Endothelial cell of umbilical vein (primary cell): Measurements from ENCODE around the gene ZSCAN2. TPM values are rescaled to one million over a fixed set of nuclear protein-coding genes. Genes with fewer than 3 reads are reported as not detected.

Experiments
- BruUV-seq: library from RNA; stranded (reverse); fragments of 400-500 nt; replicated peaks from 2 replicates; lab custom pipeline; 2021; lab: Mats Ljungman, UMichigan
- CTCF ChIA-PET: fragments of 300-600, 350-600 bp; sonication (Branson Sonifier 250); formaldehyde crosslinking; loops from one replicate; lab custom pipeline; 2021; ENCODE audit warnings: antibody characterized with exemption, inconsistent platforms; lab: Charles Lee
- POLR2A ChIA-PET: fragments of 300-600, 350-600 bp; sonication (Branson Sonifier 250); formaldehyde crosslinking; loops from one replicate; lab custom pipeline; 2021; ENCODE audit warnings: antibody characterized with exemption, inconsistent platforms; lab: Charles Lee
- DNase-seq: peaks from one replicate; pipeline ENCODE4 v3.0.0-alpha.2; 2011; ENCODE audit warnings: low read depth, low spot score
- FAIRE-seq: peaks from 2 replicates; lab custom pipeline; 2011; peaks lifted over from hg19 to GRCh38; lab: Jason Lieb, UNC
- H2AFZ ChIP-seq: 2 replicates; pipeline ENCODE4 v1.6.0; 2012; ENCODE audit warnings: low read depth, low read length, control low read depth, inconsistent platforms
- H3K27ac ChIP-seq: 2 replicates; pipeline ENCODE4 v1.5.1; 2011; ENCODE audit warnings: low read depth, mild to moderate bottlenecking, control low read depth, low read length, moderate library complexity; ENCODE audit not compliant: insufficient read depth
- H3K27me3 ChIP-seq, 2 experiments: 2 replicates each; pipeline versions ENCODE4 v1.6.0 to v1.6.1; 2011; ENCODE audit warnings: low read length in 2 of 2, mixed read lengths in 1 of 2; ENCODE audit not compliant: control insufficient read depth in 2 of 2, insufficient read depth in 2 of 2
- H3K36me3 ChIP-seq, 2 experiments: 2 replicates in 1 of 2; 3 replicates in 1 of 2; pipeline ENCODE4 v1.5.1; 2011; ENCODE audit warnings: low read length in 2 of 2, mild to moderate bottlenecking in 1 of 2, moderate library complexity in 1 of 2; ENCODE audit not compliant: control insufficient read depth in 2 of 2, insufficient read depth in 2 of 2; ENCODE audit errors: extremely low read depth in 1 of 2
- H3K4me1 ChIP-seq: 3 replicates; pipeline ENCODE4 v1.5.1; 2011; ENCODE audit warnings: mild to moderate bottlenecking, low read length; ENCODE audit not compliant: control insufficient read depth, insufficient read depth; ENCODE audit errors: extremely low read depth
- H3K4me2 ChIP-seq: 2 replicates; pipeline ENCODE4 v1.6.1; 2011; ENCODE audit warnings: low read length, control low read depth, mixed read lengths; ENCODE audit not compliant: insufficient read depth
- H3K4me3 ChIP-seq, 3 experiments: fragments of 200-600 bp in 1 of 3; sonication (generic), shearing (Covaris generic) in 1 of 3; replicated peaks in 1 of 3; 2 replicates each; pipeline ENCODE4 v1.5.1; 2011 to 2016; ENCODE audit warnings: control low read depth in 3 of 3, low read length in 3 of 3, mild to moderate bottlenecking in 2 of 3, inconsistent platforms in 1 of 3, low read depth in 1 of 3, moderate library complexity in 1 of 3; ENCODE audit not compliant: insufficient read depth in 1 of 3
- H3K79me2 ChIP-seq: 2 replicates; pipeline ENCODE4 v1.6.0; 2012; ENCODE audit warnings: low read length, inconsistent platforms; ENCODE audit not compliant: control insufficient read depth, insufficient read depth
- H3K9ac ChIP-seq: replicated peaks from 2 replicates; pipeline ENCODE3; 2011; ENCODE audit warnings: low read length, control low read depth; ENCODE audit not compliant: insufficient read depth; ENCODE audit errors: extremely low read depth
- H3K9me1 ChIP-seq: replicated peaks from 3 replicates; pipeline ENCODE4 v1.6.0; 2011; ENCODE audit warnings: mild to moderate bottlenecking, low read length; ENCODE audit not compliant: control insufficient read depth, insufficient read depth; ENCODE audit errors: extremely low read depth
- H3K9me3 ChIP-seq: replicated peaks from 2 replicates; pipeline ENCODE4 v1.5.1; 2012; ENCODE audit warnings: low read length, inconsistent platforms; ENCODE audit not compliant: control insufficient read depth, insufficient read depth
- H4K20me1 ChIP-seq: replicated peaks from 2 replicates; pipeline ENCODE3; 2011; ENCODE audit warnings: mild to moderate bottlenecking, low read length; ENCODE audit not compliant: control insufficient read depth, insufficient read depth; ENCODE audit errors: extremely low read depth
- EZH2 ChIP-seq: IDR thresholded peaks from 2 replicates; pipeline ENCODE4 v1.6.1; 2012; ENCODE audit warnings: borderline replicate concordance, low read depth, mild to moderate bottlenecking, moderate library complexity, low read length, inconsistent platforms; ENCODE audit not compliant: severe bottlenecking
- FOS ChIP-seq: IDR thresholded peaks from 2 replicates; pipeline ENCODE4 v1.6.1; 2011; ENCODE audit warnings: mild to moderate bottlenecking, low read length, moderate library complexity, borderline replicate concordance; ENCODE audit not compliant: insufficient read depth
- GATA2 ChIP-seq: IDR thresholded peaks from 2 replicates; pipeline ENCODE4 v1.7.0; 2011; ENCODE audit warnings: low read depth, mild to moderate bottlenecking, moderate library complexity, mixed read lengths, low read length; ENCODE audit not compliant: insufficient read length, insufficient read depth
- JUN ChIP-seq: IDR thresholded peaks from 2 replicates; pipeline ENCODE4 v1.6.1; 2011; ENCODE audit warnings: borderline replicate concordance, low read depth; ENCODE audit not compliant: insufficient read length, insufficient read depth
- MAX ChIP-seq: IDR thresholded peaks from 2 replicates; pipeline ENCODE4 v1.6.1; 2011; ENCODE audit not compliant: insufficient read depth, insufficient read length
- MYC ChIP-seq: IDR thresholded peaks from one replicate; pipeline ENCODE4 v1.6.1; 2011; ENCODE audit warnings: mild to moderate bottlenecking, low read depth, low read length
- POLR2A ChIP-seq: IDR thresholded peaks from 2 replicates; pipeline ENCODE4 v1.6.1; 2012; ENCODE audit warnings: low read depth, mild to moderate bottlenecking, control low read depth, low read length
- POLR2AphosphoS5 ChIP-seq: IDR thresholded peaks from 2 replicates; pipeline ENCODE4 v1.6.1; 2012; ENCODE audit warnings: low read depth, mild to moderate bottlenecking, control low read depth, low read length, moderate library complexity; ENCODE audit not compliant: insufficient read depth
- dilution Hi-C: fragments of 300-500 bp; cut with MboI; formaldehyde crosslinking; loops from one replicate; pipeline ENCODE4 v1.15.0; 2019; ENCODE audit warnings: low sequenced_read_pairs; ENCODE audit not compliant: extremely low pct_ligation_motif_present
- intact Hi-C: fragments of 100-400 bp; cut with micrococcal nuclease; formaldehyde crosslinking; loops from one replicate; pipeline ENCODE4 v1.10.0; 2022
- polyA plus RNA-seq, 4 experiments: library from polyadenylated mRNA; depleted of rRNA in 3 of 4; stranded (reverse) in 3 of 4; unstranded in 1 of 4; fragments of >200 nt; gene quantifications; 2 replicates each; pipeline versions ENCODE4 v1.2.1 to v1.2.3, GENCODE V29; 2011 to 2012; ENCODE audit warnings: missing spikeins in 1 of 4
- total RNA-seq: library from RNA; stranded (reverse); gene quantifications from 2 replicates; pipeline ENCODE4 v1.2.3, GENCODE V29; 2021
- TF ChIP-seq, protein P1 (sequence below), 2 donors: IDR thresholded peaks; 1 replicate in 1 of 2; 2 replicates in 1 of 2; pipeline ENCODE4 v1.5.1; 2011; ENCODE audit warnings: low read length in 2 of 2, mild to moderate bottlenecking in 2 of 2, moderate library complexity in 2 of 2, control low read depth in 1 of 2, inconsistent platforms in 1 of 2, low read depth in 1 of 2; ENCODE audit not compliant: insufficient read depth in 1 of 2; ENCODE audit errors: extremely low read depth in 1 of 2

The ZSCAN2 gene
- total and polyA plus RNA-seq, 2 donors (not counting 3 experiments of a cell fraction or from before 2014, with no cell fraction given) = 12.9 to 13.5 TPM

DNA sequence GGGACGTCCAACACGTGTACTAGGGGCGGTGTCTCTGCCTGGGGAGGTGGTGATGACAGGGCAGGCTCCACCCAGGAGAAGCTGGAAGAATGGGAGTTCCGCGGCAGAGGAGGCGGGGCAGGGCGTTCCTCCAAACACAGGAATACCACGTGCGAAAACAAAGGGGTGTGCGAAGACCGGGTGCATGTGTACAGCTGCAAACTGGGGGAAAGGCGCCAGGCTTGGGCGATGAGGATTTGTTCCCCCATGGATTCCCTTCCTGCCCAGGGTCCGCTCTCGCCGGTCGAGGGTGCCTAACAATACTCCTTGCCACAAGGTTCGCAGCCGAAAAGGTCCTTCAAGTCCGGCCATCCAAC is 500 bp upstream of the ZSCAN2 start:
- POLR2A ChIA-PET = interaction anchor here (0.6 kb wide), 1 partner anchor 39 kb away, joined by 3 read pairs; no protein-coding TSS in a partner anchor
- peak overlapping the region; percentile 98 for H2AFZ ChIP-seq
- peak overlapping the region; percentile 68 for H3K4me2 ChIP-seq
- no peaks in the 10 kb centered on the region for H3K27me3 ChIP-seq
- peak overlapping the region; percentile 46 to 66 (median 54) for H3K4me3 ChIP-seq
- H3K27ac ChIP-seq = no peak overlapping the region
- BruUV-seq = no TSS peak
- peaks cover 2% of the 10 kb centered on the region for H3K79me2 ChIP-seq
- dilution Hi-C loops (no loop called here), intact Hi-C loops (loop anchor here (1.0 kb wide), 5 partner anchors 54 to 278 kb away; partner anchors contain the start of genes NMB, SEC11A and WDR73)
- DNase-seq (peak; percentile 90), FAIRE-seq (no peak)
- peaks cover 5 to 9% of the 10 kb centered on the region in 2 experiments for H3K36me3 ChIP-seq
- TF ChIP-seq FOS = no peak
- no peak for TF ChIP-seq POLR2AphosphoS5
- no peak for TF ChIP-seq EZH2
- no peak for TF ChIP-seq JUN
- TF ChIP-seq POLR2A = no peak
- peak; percentile 95 for TF ChIP-seq MAX
- H3K9ac ChIP-seq = peak overlapping the region; percentile 1
- no peaks in the 10 kb centered on the region for H3K4me1 ChIP-seq
- no peaks in the 10 kb centered on the region for H3K9me3 ChIP-seq
- CTCF ChIA-PET = interaction anchor here (0.6 to 2.0 kb wide), 12 partner anchors 12 to 569 kb away, joined by 3 to 14 read pairs (median 4); partner anchors contain the start of gene NMB
- no peaks in the 10 kb centered on the region for H3K9me1 ChIP-seq
- H4K20me1 ChIP-seq = no peaks in the 10 kb centered on the region

DNA sequence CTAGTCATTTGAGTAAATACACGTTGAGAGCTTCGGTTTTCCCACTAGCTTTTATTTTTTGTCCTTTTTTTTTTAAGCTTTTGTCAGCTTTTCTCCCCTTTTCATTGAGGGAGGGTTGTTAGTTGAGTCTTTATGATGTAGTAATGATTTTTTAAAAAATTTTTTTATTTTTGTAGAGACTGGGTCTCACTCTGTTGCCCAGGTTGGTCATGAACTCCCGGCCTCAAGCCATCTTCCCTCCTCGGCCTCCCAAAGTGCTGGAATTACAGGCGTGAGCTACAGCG is 688 bp downstream of the ZSCAN2 start:
- no peaks in the 10 kb centered on the region for H3K27me3 ChIP-seq
- no peak for TF ChIP-seq EZH2
- no peak for TF ChIP-seq FOS
- TF ChIP-seq MAX = no peak
- no peak for TF ChIP-seq POLR2A
- TF ChIP-seq GATA2 = no peak
- no peak for TF ChIP-seq POLR2AphosphoS5
- no peak for TF ChIP-seq JUN
- TF ChIP-seq, protein P1, sequence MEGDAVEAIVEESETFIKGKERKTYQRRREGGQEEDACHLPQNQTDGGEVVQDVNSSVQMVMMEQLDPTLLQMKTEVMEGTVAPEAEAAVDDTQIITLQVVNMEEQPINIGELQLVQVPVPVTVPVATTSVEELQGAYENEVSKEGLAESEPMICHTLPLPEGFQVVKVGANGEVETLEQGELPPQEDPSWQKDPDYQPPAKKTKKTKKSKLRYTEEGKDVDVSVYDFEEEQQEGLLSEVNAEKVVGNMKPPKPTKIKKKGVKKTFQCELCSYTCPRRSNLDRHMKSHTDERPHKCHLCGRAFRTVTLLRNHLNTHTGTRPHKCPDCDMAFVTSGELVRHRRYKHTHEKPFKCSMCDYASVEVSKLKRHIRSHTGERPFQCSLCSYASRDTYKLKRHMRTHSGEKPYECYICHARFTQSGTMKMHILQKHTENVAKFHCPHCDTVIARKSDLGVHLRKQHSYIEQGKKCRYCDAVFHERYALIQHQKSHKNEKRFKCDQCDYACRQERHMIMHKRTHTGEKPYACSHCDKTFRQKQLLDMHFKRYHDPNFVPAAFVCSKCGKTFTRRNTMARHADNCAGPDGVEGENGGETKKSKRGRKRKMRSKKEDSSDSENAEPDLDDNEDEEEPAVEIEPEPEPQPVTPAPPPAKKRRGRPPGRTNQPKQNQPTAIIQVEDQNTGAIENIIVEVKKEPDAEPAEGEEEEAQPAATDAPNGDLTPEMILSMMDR (IDR thresholded peaks at IDR 0.05; ENCODE audit: extremely low read depth in 1 of 2, insufficient read depth in 1 of 2, low read depth in 1 of 2, low read length in 2 of 2) = no peak
- no peak for TF ChIP-seq MYC
- intact Hi-C loops = loop anchor here (1.0 kb wide), 1 partner anchor 30 kb away; no protein-coding TSS in a partner anchor
- H3K9me1 ChIP-seq = no peaks in the 10 kb centered on the region
- ChIA-PET CTCF (interaction anchor here (0.7 to 1.9 kb wide), 7 partner anchors 14 to 354 kb away, joined by 3 to 14 read pairs (median 4); no protein-coding TSS in a partner anchor), POLR2A (interaction anchor here (1.0 to 1.4 kb wide), 2 partner anchors 30 to 327 kb away, joined by 3 read pairs; no protein-coding TSS in a partner anchor)
- peak overlapping the region; percentile 56 for H3K27ac ChIP-seq
- peak overlapping the region; percentile 86 for H3K9ac ChIP-seq
- DNase-seq (no peak), FAIRE-seq (peak; percentile 64)
- no peaks in the 10 kb centered on the region for H4K20me1 ChIP-seq
- no peaks in the 10 kb centered on the region for H3K9me3 ChIP-seq
- H3K4me1 ChIP-seq = no peaks in the 10 kb centered on the region
- peaks cover 5 to 9% of the 10 kb centered on the region in 2 experiments for H3K36me3 ChIP-seq
- H3K79me2 ChIP-seq = peaks cover 2% of the 10 kb centered on the region
- peak overlapping the region; percentile 46 to 66 (median 54) for H3K4me3 ChIP-seq
- peak overlapping the region; percentile 85 for H2AFZ ChIP-seq
- H3K4me2 ChIP-seq = peak overlapping the region; percentile 79
- no TSS peak for BruUV-seq
- dilution Hi-C loops = no loop called here
